GM19372 (cell line): ENCODE measurements around the gene DENND1A.
"Not testable (repeated sequence)": the region's sequence is repeated elsewhere in the genome, so short reads cannot be mapped to it uniquely, and the experiment has no call there.

Experiments
- ATAC-seq: cut with Tn5 transposase; IDR thresholded peaks from one replicate; pipeline ENCODE4 v1.9.1; 2021; ENCODE audit warnings: mild to moderate bottlenecking, low read depth, moderate library complexity; ENCODE audit not compliant: unreplicated experiment

Gene DENND1A

GRCh38 chr9:123952641-123953495, 22.9 kb upstream of the DENND1A start:
- ATAC-seq = no peak

GRCh38 chr9:123948286-123948685, 18.4 kb upstream of the DENND1A start:
- no peak for ATAC-seq

- ATAC-seq = no peak
Observed at GRCh38 chr9:123947326-123947725, 17.4 kb upstream of the DENND1A start.

GRCh38 chr9:123946101-123946821, 16.3 kb upstream of the DENND1A start:
- no peak for ATAC-seq

GRCh38 chr9:123945532-123945931, 15.6 kb upstream of the DENND1A start:
- ATAC-seq = no peak

- ATAC-seq = not testable (repeated sequence)
Observed at GRCh38 chr9:123944464-123944863, 14.5 kb upstream of the DENND1A start.

GRCh38 chr9:123943671-123944070, 13.7 kb upstream of the DENND1A start:
- no peak for ATAC-seq

- no peak for ATAC-seq
Observed at GRCh38 chr9:123942542-123942941, 12.6 kb upstream of the DENND1A start.

- no peak for ATAC-seq
Observed at GRCh38 chr9:123941524-123942070, 11.7 kb upstream of the DENND1A start.

GRCh38 chr9:123940721-123941523, 11.0 kb upstream of the DENND1A start:
- no peak for ATAC-seq

GRCh38 chr9:123938401-123938800, 8.5 kb upstream of the DENND1A start:
- ATAC-seq = no peak

GRCh38 chr9:123936575-123936974, 6.6 kb upstream of the DENND1A start:
- not testable (repeated sequence) for ATAC-seq

GRCh38 chr9:123933440-123934212, 3.7 kb upstream of the DENND1A start:
- ATAC-seq = no peak

- peak; percentile 19 for ATAC-seq
Observed at GRCh38 chr9:123929177-123929869, 603 bp downstream of the DENND1A start.

GRCh38 chr9:123928533-123929176, 1.3 kb downstream of the DENND1A start:
- ATAC-seq = no peak

GRCh38 chr9:123927625-123928532, 2.0 kb downstream of the DENND1A start:
- no peak for ATAC-seq

GRCh38 chr9:123926941-123927340, 3.0 kb downstream of the DENND1A start:
- no peak for ATAC-seq

- no peak for ATAC-seq
Observed at GRCh38 chr9:123925819-123926218, 4.1 kb downstream of the DENND1A start.
